ENCODE measurements around the gene PNPLA8. TPM values are rescaled to one million over a fixed set of nuclear protein-coding genes. Genes with fewer than 3 reads are reported as not detected.

PNPLA8 gene
- polyA plus RNA-seq, 1 experiment: 26.7 TPM

GRCh38 chr7:108454317-108454673 lies 71.6 kb downstream of the PNPLA8 start:
- Histone ChIP-seq H3K9me3 (ENCODE audit: control insufficient read depth, insufficient read depth, low read length) (no peaks in the 10 kb centered on the region; the same call in 1 of the 2 replicates), H3K4me3 (ENCODE audit: low read depth, low read length) (peak overlapping the region; percentile 51), H3K27ac (ENCODE audit: low read depth, low read length) (no peak overlapping the region), H3K27me3 (ENCODE audit: control insufficient read depth, insufficient read depth, low read length) (peaks cover 54% of the 10 kb centered on the region)
- no peak for DNase-seq (ENCODE audit: low read depth, low spot score)
- ChIA-PET CTCF (interaction anchor here (1.0 to 3.8 kb wide), 2 partner anchors 30 to 43 kb away, joined by 3 to 53 read pairs; no protein-coding TSS in a partner anchor), POLR2A (no interaction called here)
- no peak for TF ChIP-seq CTCF (IDR thresholded peaks at IDR 0.05; ENCODE audit: low read depth, low read length)

GRCh38 chr7:108453320-108453719 lies 72.6 kb downstream of the PNPLA8 start:
- Histone ChIP-seq H3K27me3 (ENCODE audit: control insufficient read depth, insufficient read depth, low read length) (peaks cover 57% of the 10 kb centered on the region), H3K27ac (ENCODE audit: low read depth, low read length) (no peak overlapping the region), H3K9me3 (ENCODE audit: control insufficient read depth, insufficient read depth, low read length) (no peaks in the 10 kb centered on the region; the same call in 1 of the 2 replicates), H3K4me3 (ENCODE audit: low read depth, low read length) (no peak overlapping the region)
- CTCF ChIA-PET: interaction anchor here (1.0 to 3.8 kb wide), 11 partner anchors 9 to 276 kb away, joined by 3 to 53 read pairs (median 4); no protein-coding TSS in a partner anchor
- no peak for TF ChIP-seq CTCF (IDR thresholded peaks at IDR 0.05; ENCODE audit: low read depth, low read length)
- POLR2A ChIA-PET: no interaction called here
- no peak for DNase-seq (ENCODE audit: low read depth, low spot score)

GRCh38 chr7:108452707-108453106 lies 73.2 kb downstream of the PNPLA8 start:
- DNase-seq (ENCODE audit: low read depth, low spot score): no peak
- peaks cover 54% of the 10 kb centered on the region for H3K27me3 ChIP-seq (ENCODE audit: control insufficient read depth, insufficient read depth, low read length)
- peak; percentile 68 for TF ChIP-seq CTCF (IDR thresholded peaks at IDR 0.05; ENCODE audit: low read depth, low read length)
- ChIA-PET CTCF (interaction anchor here (0.5 to 3.8 kb wide), 15 partner anchors 9 to 1423 kb away, joined by 3 to 53 read pairs (median 5); no protein-coding TSS in a partner anchor), POLR2A (no interaction called here)
- H3K27ac ChIP-seq (ENCODE audit: low read depth, low read length): no peak overlapping the region
- H3K9me3 ChIP-seq (ENCODE audit: control insufficient read depth, insufficient read depth, low read length): no peaks in the 10 kb centered on the region; the same call in 1 of the 2 replicates
- no peak overlapping the region for H3K4me3 ChIP-seq (ENCODE audit: low read depth, low read length)

- no peak for DNase-seq (ENCODE audit: low read depth, low spot score)
- H3K27ac ChIP-seq (ENCODE audit: low read depth, low read length): no peak overlapping the region
- POLR2A ChIA-PET: no interaction called here
- CTCF ChIA-PET: no interaction called here
- TF ChIP-seq CTCF (IDR thresholded peaks at IDR 0.05; ENCODE audit: low read depth, low read length): no peak
- H3K27me3 ChIP-seq (ENCODE audit: control insufficient read depth, insufficient read depth, low read length): peaks cover 43% of the 10 kb centered on the region
- no peaks in the 10 kb centered on the region; the same call in 1 of the 2 replicates for H3K9me3 ChIP-seq (ENCODE audit: control insufficient read depth, insufficient read depth, low read length)
- no peak overlapping the region for H3K4me3 ChIP-seq (ENCODE audit: low read depth, low read length)
These were observed 74.6 kb downstream of the PNPLA8 start for GRCh38 chr7:108451296-108451848.

- Histone ChIP-seq H3K9me3 (ENCODE audit: control insufficient read depth, insufficient read depth, low read length) (no peaks in the 10 kb centered on the region), H3K27me3 (ENCODE audit: control insufficient read depth, insufficient read depth, low read length) (peaks cover 33% of the 10 kb centered on the region), H3K4me3 (ENCODE audit: low read depth, low read length) (no peak overlapping the region), H3K27ac (ENCODE audit: low read depth, low read length) (no peak overlapping the region)
- TF ChIP-seq CTCF (IDR thresholded peaks at IDR 0.05; ENCODE audit: low read depth, low read length): no peak
- DNase-seq (ENCODE audit: low read depth, low spot score): no peak
- CTCF ChIA-PET: no interaction called here
- POLR2A ChIA-PET: no interaction called here
These were observed 75.8 kb downstream of the PNPLA8 start for GRCh38 chr7:108450160-108450559.

All from AG04450 (cell line).